DMS114 treated with DMSO at 0.1 percent for 48 hours (cell line): ENCODE results near the gene RRAGD.

Experiments
- DNase-seq: peaks from one replicate; lab custom pipeline; 2025; ENCODE audit not compliant: unreplicated experiment; lab: John Stamatoyannopoulos, UW

Gene RRAGD

DNA sequence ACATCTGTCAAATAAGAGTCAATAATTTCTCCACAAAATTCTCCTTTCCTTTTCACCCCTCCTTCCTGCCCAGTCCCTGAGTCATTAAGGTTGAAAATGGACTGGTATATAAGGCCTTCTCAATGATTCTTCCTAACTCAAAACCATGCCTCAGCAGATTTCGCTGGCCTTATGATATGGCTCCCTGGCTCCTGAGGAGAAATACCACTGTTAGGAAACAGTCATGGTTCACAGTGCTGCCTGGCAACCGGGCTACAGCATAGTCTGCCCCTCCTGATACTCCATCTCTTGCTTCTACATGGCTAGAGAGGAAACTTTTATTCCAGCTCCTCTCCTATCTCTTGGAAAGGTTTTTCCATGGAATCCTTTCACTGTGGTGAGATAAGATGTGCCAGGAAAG, 64.2 kb downstream of the RRAGD start:
- DNase-seq, result no peak

DNA sequence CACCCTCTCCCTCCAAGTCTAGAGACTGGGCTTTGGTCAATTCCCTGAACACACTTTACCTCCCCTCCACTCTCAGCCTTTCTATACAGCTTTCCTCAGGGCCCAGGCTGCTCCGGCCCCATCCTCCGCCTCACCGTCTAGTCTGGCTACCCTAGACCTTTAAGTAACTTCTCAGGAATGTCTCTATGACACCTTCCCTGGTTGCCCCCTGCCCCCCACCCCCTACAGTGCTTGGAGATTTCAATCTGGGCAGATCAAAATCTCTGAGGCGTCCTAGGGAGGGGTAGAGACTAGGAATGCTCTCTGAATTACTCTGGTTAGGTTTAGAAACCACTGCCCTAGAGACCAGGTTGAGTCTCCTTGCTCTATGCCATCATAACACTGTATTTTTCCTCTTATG, 65.6 kb downstream of the RRAGD start:
- DNase-seq, result no peak

- DNase-seq, result no peak
These were observed 72.5 kb downstream of the RRAGD start for GRCh38 chr6:89339565-89339964.

GRCh38 chr6:89335164-89335563, 76.9 kb downstream of the RRAGD start:
- DNase-seq, result no peak

GRCh38 chr6:89330910-89331309, 81.2 kb downstream of the RRAGD start:
- DNase-seq, result no peak

- DNase-seq, result no peak
These were observed 83.1 kb downstream of the RRAGD start for GRCh38 chr6:89328976-89329375.

GRCh38 chr6:89324304-89324703, 87.8 kb downstream of the RRAGD start:
- DNase-seq, result no peak

DNA sequence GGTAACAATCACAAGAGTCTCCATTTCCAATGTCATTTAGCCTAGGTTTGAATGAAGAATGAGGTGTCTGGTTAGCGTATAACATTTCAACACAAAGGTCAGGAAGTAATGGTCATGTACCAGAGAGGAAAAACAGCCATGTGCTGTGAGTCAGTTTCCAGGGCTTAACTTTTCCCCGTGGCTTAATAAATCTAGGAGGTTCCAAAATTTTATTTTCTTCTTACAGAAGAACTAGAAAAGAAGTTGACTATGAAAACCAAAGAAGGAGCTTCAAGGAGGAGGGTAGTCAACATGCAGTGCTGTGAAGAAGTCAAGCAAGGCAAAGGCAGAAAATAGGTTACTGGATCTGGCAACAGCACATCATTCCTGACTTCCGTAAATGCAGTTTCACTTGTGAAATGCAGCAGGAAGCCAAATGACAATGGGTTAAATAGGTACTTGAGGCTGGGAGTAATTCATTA, 88.5 kb downstream of the RRAGD start:
- no peak for DNase-seq

GRCh38 chr6:89321131-89321970, 90.7 kb downstream of the RRAGD start:
- no peak for DNase-seq

GRCh38 chr6:89320012-89320559, 92.0 kb downstream of the RRAGD start:
- DNase-seq, result no peak

- no peak for DNase-seq
These were observed 95.0 kb downstream of the RRAGD start for GRCh38 chr6:89317067-89317466.

GRCh38 chr6:89315249-89315885, 96.7 kb downstream of the RRAGD start, which contains the start of gene GABRR2:
Gene GABRR2 (minus strand): TSS chr6:89315299. CDS start chr6:89315165, 134 bp downstream.
- DNase-seq, result no peak

- DNase-seq, result no peak
These were observed 97.4 kb downstream of the RRAGD start for GRCh38 chr6:89314692-89315091.
